Liver (tissue), 9 donors: ENCODE data around the gene TRAPPC5. TPM values are rescaled to one million over a fixed set of nuclear protein-coding genes. Genes with fewer than 3 reads are reported as not detected.

Source experiments
- DNase-seq: peaks from one replicate; pipeline ENCODE4 v3.0.0-alpha.2; 2017; ENCODE audit warnings: low spot score
- H3K27ac ChIP-seq, 2 donors: one replicate each; pipeline ENCODE4 v1.7.0; 2013; ENCODE audit warnings: inconsistent platforms in 2 of 2, low read length in 2 of 2, control low read depth in 1 of 2, low read depth in 1 of 2, mild to moderate bottlenecking in 1 of 2
- H3K27me3 ChIP-seq, 4 donors: one replicate each; pipeline versions ENCODE4 v1.6.1 to v1.7.0; 2013; ENCODE audit warnings: low read length in 3 of 4, inconsistent platforms in 1 of 4, mild to moderate bottlenecking in 1 of 4, moderate library complexity in 1 of 4; ENCODE audit not compliant: control insufficient read depth in 4 of 4, insufficient read depth in 4 of 4
- H3K36me3 ChIP-seq, 4 donors: one replicate each; pipeline versions ENCODE4 v1.6.1 to v1.7.0; 2013; ENCODE audit warnings: low read length in 3 of 4, mild to moderate bottlenecking in 3 of 4, low read depth in 1 of 4, moderate library complexity in 1 of 4; ENCODE audit not compliant: control insufficient read depth in 4 of 4, insufficient read depth in 3 of 4
- H3K4me1 ChIP-seq, 4 donors: one replicate each; pipeline versions ENCODE4 v1.6.1 to v1.7.0; 2013; ENCODE audit warnings: low read length in 3 of 4, mild to moderate bottlenecking in 3 of 4, moderate library complexity in 1 of 4; ENCODE audit not compliant: control insufficient read depth in 4 of 4, insufficient read depth in 4 of 4
- H3K4me3 ChIP-seq, 3 donors: one replicate each; pipeline versions ENCODE4 v1.6.1 to v1.7.0; 2013; ENCODE audit warnings: low read length in 3 of 3, control low read depth in 1 of 3, low read depth in 1 of 3, mild to moderate bottlenecking in 1 of 3
- H3K9ac ChIP-seq, 2 donors: one replicate each; pipeline ENCODE4 v1.7.0; 2013; ENCODE audit warnings: low read length in 2 of 2, mild to moderate bottlenecking in 2 of 2, moderate library complexity in 2 of 2, control low read depth in 1 of 2, low read depth in 1 of 2
- H3K9me3 ChIP-seq, 4 donors: one replicate each; pipeline versions ENCODE4 v1.6.1 to v1.7.0; 2013; ENCODE audit warnings: low read length in 3 of 4; ENCODE audit not compliant: control insufficient read depth in 4 of 4
- EGR1 ChIP-seq, 2 donors: IDR thresholded peaks; 2 replicates each; pipeline ENCODE4 v1.6.1; 2016 to 2018; ENCODE audit warnings: antibody characterized with exemption in 2 of 2, low read depth in 2 of 2
- FOXA1 ChIP-seq: IDR thresholded peaks from 2 replicates; pipeline ENCODE4 v1.6.1; 2016; ENCODE audit warnings: antibody characterized with exemption
- FOXA2 ChIP-seq: IDR thresholded peaks from 2 replicates; pipeline ENCODE4 v1.6.1; 2016; ENCODE audit warnings: antibody characterized with exemption
- GABPA ChIP-seq, 2 donors: IDR thresholded peaks in 1 of 2; conservative IDR thresholded peaks in 1 of 2; 2 replicates each; pipeline ENCODE4 v1.6.1; 2016; ENCODE audit warnings: antibody characterized with exemption in 2 of 2, mild to moderate bottlenecking in 1 of 2, moderate library complexity in 1 of 2
- HNF4A ChIP-seq, 2 donors: conservative IDR thresholded peaks; 2 replicates each; pipeline ENCODE4 v1.6.1; 2016; ENCODE audit warnings: antibody characterized with exemption in 2 of 2, mild to moderate bottlenecking in 2 of 2
- HNF4G ChIP-seq: IDR thresholded peaks from 2 replicates; pipeline ENCODE4 v1.6.1; 2016; ENCODE audit warnings: antibody characterized with exemption
- NR2F2 ChIP-seq: IDR thresholded peaks from 2 replicates; pipeline ENCODE4 v1.6.1; 2016; ENCODE audit warnings: antibody characterized with exemption
- RAD21 ChIP-seq, 2 donors: IDR thresholded peaks; 2 replicates each; pipeline ENCODE4 v1.6.1; 2016; ENCODE audit warnings: antibody characterized with exemption in 2 of 2, mild to moderate bottlenecking in 2 of 2
- RXRA ChIP-seq, 2 donors: IDR thresholded peaks; 2 replicates each; pipeline ENCODE4 v1.6.1; 2017 to 2018; ENCODE audit warnings: antibody characterized with exemption in 2 of 2, mild to moderate bottlenecking in 1 of 2
- SP1 ChIP-seq: IDR thresholded peaks from 2 replicates; pipeline ENCODE4 v1.6.1; 2018; ENCODE audit warnings: antibody characterized with exemption, mild to moderate bottlenecking
- TAF1 ChIP-seq: conservative IDR thresholded peaks from 2 replicates; pipeline ENCODE4 v1.6.1; 2016; ENCODE audit warnings: antibody characterized with exemption, mild to moderate bottlenecking
- YY1 ChIP-seq: IDR thresholded peaks from 2 replicates; pipeline ENCODE4 v1.6.1; 2016; ENCODE audit warnings: antibody characterized with exemption, mild to moderate bottlenecking
- ZBTB33 ChIP-seq: IDR thresholded peaks from 2 replicates; pipeline ENCODE4 v1.6.1; 2016; ENCODE audit warnings: antibody characterized with exemption
- WGBS: extraction: QIAGEN DNeasy Blood & Tissue Kit; methylation state at CpG from one replicate; pipeline ENCODE4 v1.1.7; 2013; 5-methylcytosine and 5-hydroxymethylcytosine counted together
- polyA plus RNA-seq, 2 donors: library from polyadenylated mRNA; stranded (reverse) in 1 of 2; unstranded in 1 of 2; fragments of 200-250 nt in 1 of 2; fragments of >200 nt in 1 of 2; fragmentation: Nextera tagmentation in 1 of 2; extraction: Ambion mirVana in 1 of 2; gene quantifications; one replicate each; pipeline versions ENCODE4 v1.2.1 to v1.2.3, GENCODE V29; 2013 to 2015
- total RNA-seq, 2 donors: library from RNA; depleted of rRNA; stranded (reverse); fragments of >200 nt; gene quantifications; one replicate each; pipeline ENCODE4 v1.2.3, GENCODE V29; 2014
- TF ChIP-seq, protein P1 (sequence below): IDR thresholded peaks from 2 replicates; pipeline ENCODE4 v1.6.1; 2016; ENCODE audit warnings: antibody characterized with exemption
- TF ChIP-seq, protein P2 (sequence below): IDR thresholded peaks from 2 replicates; pipeline ENCODE4 v1.6.1; 2016; ENCODE audit warnings: antibody characterized with exemption
- TF ChIP-seq, protein P3 (sequence below): fragments of 150-350 bp; IDR thresholded peaks from 2 replicates; pipeline ENCODE4 v1.5.1; 2017; ENCODE audit warnings: improper control_type of control experiment, low read depth, low read length; ENCODE audit not compliant: missing input control
- donor health status: healthy.
- donor health status: healthy.
- donor health status: healthy.
- donor health status: healthy.
- donor health status: healthy.

Gene TRAPPC5
- total and polyA plus RNA-seq, 4 donors, result 22.5 to 130 (median 55.2) TPM

DNA sequence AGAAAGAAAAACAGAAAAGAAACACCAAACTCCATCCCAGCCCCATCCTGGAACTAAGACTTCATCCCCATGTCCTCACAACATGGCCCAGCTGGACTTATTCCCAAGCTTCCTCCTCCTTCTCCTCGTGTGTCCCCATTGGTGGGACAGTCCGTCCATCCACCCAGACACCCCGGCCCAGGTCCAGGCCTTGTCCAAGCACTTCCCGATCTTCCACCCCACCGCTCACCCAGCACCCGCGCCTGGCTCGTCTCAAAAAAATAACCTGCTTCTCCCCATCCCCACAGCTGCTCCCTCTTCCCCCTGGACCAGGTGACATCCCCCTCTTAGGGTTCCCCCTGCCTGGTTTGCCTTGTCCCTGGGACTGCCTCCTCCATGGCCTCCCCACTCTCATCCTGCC lies 22.7 kb downstream of the TRAPPC5 start:
- Histone ChIP-seq H3K27me3 (no peaks in the 10 kb centered on the region), H3K9me3 (no peaks in the 10 kb centered on the region), H3K9ac (no peak overlapping the region), H3K4me3 (no peak overlapping the region), H3K4me1 (no peaks in the 10 kb centered on the region), H3K27ac (no peak overlapping the region), H3K36me3 (no peaks in the 10 kb centered on the region)
- TF ChIP-seq FOXA2 (no peak), HNF4A (conservative IDR thresholded peaks at IDR 0.05) (no peak), NR2F2 (no peak), SP1 (no peak), RXRA (IDR thresholded peaks at IDR 0.05) (no peak), RAD21 (IDR thresholded peaks at IDR 0.05) (no peak), GABPA (IDR thresholded peaks at IDR 0.05 in 1 of 2, conservative IDR thresholded peaks at IDR 0.05 in 1 of 2) (no peak)
- TF ChIP-seq, protein P1, sequence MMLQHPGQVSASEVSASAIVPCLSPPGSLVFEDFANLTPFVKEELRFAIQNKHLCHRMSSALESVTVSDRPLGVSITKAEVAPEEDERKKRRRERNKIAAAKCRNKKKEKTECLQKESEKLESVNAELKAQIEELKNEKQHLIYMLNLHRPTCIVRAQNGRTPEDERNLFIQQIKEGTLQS, result no peak
- TF ChIP-seq, protein P2, sequence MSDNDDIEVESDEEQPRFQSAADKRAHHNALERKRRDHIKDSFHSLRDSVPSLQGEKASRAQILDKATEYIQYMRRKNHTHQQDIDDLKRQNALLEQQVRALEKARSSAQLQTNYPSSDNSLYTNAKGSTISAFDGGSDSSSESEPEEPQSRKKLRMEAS, result no peak
- TF ChIP-seq, protein P3, sequence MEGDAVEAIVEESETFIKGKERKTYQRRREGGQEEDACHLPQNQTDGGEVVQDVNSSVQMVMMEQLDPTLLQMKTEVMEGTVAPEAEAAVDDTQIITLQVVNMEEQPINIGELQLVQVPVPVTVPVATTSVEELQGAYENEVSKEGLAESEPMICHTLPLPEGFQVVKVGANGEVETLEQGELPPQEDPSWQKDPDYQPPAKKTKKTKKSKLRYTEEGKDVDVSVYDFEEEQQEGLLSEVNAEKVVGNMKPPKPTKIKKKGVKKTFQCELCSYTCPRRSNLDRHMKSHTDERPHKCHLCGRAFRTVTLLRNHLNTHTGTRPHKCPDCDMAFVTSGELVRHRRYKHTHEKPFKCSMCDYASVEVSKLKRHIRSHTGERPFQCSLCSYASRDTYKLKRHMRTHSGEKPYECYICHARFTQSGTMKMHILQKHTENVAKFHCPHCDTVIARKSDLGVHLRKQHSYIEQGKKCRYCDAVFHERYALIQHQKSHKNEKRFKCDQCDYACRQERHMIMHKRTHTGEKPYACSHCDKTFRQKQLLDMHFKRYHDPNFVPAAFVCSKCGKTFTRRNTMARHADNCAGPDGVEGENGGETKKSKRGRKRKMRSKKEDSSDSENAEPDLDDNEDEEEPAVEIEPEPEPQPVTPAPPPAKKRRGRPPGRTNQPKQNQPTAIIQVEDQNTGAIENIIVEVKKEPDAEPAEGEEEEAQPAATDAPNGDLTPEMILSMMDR, result no peak
- no peak for DNase-seq
- 71% methylated on average over 8 of the region's 8 CpGs for WGBS

DNA sequence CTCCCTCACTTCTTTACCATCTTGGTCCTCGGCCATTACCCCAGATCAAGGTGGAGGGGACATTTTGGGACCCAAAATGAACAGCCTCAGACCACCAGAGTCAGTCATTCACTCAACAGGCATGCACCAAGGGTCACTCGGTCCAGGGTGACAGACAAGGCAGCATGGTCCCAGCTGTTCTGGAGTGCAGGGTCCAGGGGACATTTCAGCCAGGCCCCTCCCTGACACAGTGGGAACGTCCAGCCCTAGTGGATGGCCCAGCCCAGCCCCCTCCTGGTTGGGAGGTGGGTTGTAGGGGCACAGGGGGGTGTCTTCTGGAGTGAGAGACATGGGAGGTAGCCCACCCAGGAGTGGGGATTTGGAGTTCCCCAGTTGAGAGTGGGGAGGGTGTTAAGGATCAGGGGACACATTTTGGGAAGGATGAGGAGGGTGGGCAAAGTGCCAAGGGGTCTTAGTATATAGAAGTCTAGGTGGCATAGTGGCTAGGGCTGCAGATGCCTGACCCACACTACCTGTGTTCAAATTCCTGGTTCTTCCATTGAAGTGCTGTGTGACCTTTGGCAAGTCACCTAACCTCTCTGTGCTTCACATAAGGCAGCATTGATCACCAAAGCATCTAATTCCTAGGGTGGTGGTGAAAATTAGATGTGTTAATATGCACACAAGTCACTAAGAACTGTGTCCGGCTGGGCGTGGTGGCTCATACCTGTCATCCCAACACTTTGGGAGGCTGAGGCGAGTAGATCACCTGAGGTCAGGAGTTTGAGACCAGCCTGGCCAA lies 23.8 kb downstream of the TRAPPC5 start:
- Histone ChIP-seq H3K9me3 (no peaks in the 10 kb centered on the region), H3K27ac (no peak overlapping the region), H3K4me3 (no peak overlapping the region), H3K9ac (no peak overlapping the region), H3K36me3 (no peaks in the 10 kb centered on the region), H3K4me1 (no peaks in the 10 kb centered on the region), H3K27me3 (no peaks in the 10 kb centered on the region)
- WGBS, result 75% methylated on average over 6 of the region's 6 CpGs
- DNase-seq, result no peak
- TF ChIP-seq EGR1 (IDR thresholded peaks at IDR 0.05; ENCODE audit: low read depth in 2 of 2) (no peak), FOXA2 (no peak), HNF4G (no peak), RXRA (IDR thresholded peaks at IDR 0.05) (no peak), YY1 (no peak), RAD21 (IDR thresholded peaks at IDR 0.05) (no peak), HNF4A (conservative IDR thresholded peaks at IDR 0.05) (no peak), TAF1 (no peak), FOXA1 (no peak), ZBTB33 (no peak)
- TF ChIP-seq, protein P1, result no peak
- TF ChIP-seq, protein P2, result no peak
